Measurements from ENCODE around the gene TTC17.
"Not testable (repeated sequence)": the region's sequence is repeated elsewhere in the genome, so short reads cannot be mapped to it uniquely, and the experiment has no call there.

Gene TTC17

DNA sequence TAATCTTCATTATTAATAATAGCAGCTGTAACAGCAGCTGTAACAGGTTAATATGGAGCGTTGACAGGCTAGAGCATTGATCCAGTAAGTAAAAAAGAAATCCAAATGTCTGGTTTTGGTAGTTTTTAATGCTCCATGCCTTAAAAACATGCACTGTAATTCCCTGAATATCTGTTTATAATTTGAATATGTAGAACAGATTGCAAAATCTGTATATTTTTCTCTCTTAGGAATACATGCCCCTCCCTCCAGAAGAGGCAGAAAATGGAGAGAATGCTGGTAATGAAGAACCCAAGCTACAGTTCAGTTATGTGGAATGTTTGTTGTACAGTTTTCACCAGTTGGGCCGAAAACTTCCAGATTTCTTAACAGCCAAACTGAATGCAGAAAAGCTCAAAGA, 30.2 kb upstream of the TTC17 start:
- no peaks in the 10 kb centered on the region for H3K27me3 ChIP-seq (replicated peaks)
- H3K36me3 ChIP-seq (replicated peaks): peaks cover 54% of the 10 kb centered on the region
- DNase-seq: no peak
- H3K27ac ChIP-seq: peak overlapping the region; percentile 16
- in situ Hi-C loops (cut with HindIII; ENCODE audit: low pct_ligation_motif_present, low sequenced_read_pairs): no loop called here
- TF ChIP-seq, protein P1, sequence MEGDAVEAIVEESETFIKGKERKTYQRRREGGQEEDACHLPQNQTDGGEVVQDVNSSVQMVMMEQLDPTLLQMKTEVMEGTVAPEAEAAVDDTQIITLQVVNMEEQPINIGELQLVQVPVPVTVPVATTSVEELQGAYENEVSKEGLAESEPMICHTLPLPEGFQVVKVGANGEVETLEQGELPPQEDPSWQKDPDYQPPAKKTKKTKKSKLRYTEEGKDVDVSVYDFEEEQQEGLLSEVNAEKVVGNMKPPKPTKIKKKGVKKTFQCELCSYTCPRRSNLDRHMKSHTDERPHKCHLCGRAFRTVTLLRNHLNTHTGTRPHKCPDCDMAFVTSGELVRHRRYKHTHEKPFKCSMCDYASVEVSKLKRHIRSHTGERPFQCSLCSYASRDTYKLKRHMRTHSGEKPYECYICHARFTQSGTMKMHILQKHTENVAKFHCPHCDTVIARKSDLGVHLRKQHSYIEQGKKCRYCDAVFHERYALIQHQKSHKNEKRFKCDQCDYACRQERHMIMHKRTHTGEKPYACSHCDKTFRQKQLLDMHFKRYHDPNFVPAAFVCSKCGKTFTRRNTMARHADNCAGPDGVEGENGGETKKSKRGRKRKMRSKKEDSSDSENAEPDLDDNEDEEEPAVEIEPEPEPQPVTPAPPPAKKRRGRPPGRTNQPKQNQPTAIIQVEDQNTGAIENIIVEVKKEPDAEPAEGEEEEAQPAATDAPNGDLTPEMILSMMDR (IDR thresholded peaks at IDR 0.05; ENCODE audit: low read depth, low read length, missing control alignments): no peak
- H3K4me3 ChIP-seq (ENCODE audit: low read depth, low read length): no peak overlapping the region

DNA sequence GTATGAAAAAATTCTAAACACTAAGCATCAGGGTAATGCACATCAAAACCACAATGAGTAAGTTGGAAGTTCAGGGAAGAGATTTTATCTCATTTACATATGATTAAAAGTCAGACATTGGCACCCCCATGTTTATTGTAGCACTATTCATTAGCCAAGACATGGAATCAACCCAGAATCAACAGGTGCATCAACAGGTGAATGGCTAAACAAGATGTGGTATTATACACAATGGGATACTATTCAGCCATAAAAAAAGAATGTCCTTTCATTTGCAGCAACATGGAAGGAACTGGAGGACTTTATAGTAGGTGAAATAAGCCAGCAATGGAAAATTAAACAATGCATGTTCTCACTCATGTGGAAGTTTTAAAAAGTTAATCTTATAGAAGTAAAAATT, 17.6 kb upstream of the TTC17 start:
- Histone ChIP-seq H3K36me3 (replicated peaks) (peaks cover 12% of the 10 kb centered on the region), H3K27me3 (replicated peaks) (no peaks in the 10 kb centered on the region), H3K4me3 (ENCODE audit: low read depth, low read length) (no peak overlapping the region), H3K27ac (no peak overlapping the region)
- in situ Hi-C loops (cut with HindIII; ENCODE audit: low pct_ligation_motif_present, low sequenced_read_pairs): no loop called here
- TF ChIP-seq, protein P1 (IDR thresholded peaks at IDR 0.05; ENCODE audit: low read depth, low read length, missing control alignments): no peak
- DNase-seq: no peak

DNA sequence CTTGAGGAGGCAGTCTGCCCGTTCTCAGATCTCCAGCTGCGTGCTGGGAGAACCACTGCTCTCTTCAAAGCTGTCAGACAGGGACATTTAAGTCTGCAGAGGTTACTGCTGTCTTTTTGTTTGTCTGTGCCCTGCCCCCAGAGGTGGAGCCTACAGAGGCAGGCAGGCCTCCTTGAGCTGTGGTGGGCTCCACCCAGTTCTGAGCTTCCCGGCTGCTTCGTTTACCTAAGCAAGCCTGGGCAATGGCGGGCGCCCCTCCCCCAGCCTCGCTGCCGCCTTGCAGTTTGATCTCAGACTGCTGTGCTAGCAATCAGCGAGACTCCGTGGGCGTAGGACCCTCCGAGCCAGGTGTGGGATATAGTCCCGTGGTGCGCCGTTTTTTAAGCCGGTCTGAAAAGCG, 7.3 kb upstream of the TTC17 start:
- H3K4me3 ChIP-seq (ENCODE audit: low read depth, low read length); H3K27me3 ChIP-seq (replicated peaks); H3K27ac ChIP-seq; H3K36me3 ChIP-seq (replicated peaks); DNase-seq; in situ Hi-C loops (cut with HindIII; ENCODE audit: low pct_ligation_motif_present, low sequenced_read_pairs): not testable (repeated sequence)

DNA sequence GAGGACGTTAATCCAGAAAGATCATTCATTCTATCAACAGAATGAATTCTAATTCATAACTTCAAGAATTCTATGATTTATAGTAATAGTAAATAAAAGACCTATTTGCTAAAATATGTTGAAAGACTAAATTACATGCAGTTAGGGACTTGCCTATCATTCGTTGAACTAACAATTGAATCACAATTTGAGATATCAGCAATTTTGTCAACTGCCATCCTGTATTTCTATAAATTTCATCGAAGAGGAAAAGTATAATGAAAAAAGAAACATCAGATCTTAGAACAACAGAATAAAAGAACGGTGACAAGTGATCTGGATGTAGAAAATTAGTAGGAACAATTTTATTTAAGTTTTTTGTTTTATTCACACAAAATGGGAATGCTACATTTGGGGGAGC, 4.4 kb upstream of the TTC17 start:
- Histone ChIP-seq H3K36me3 (replicated peaks) (peaks cover 3% of the 10 kb centered on the region), H3K4me3 (ENCODE audit: low read depth, low read length) (no peak overlapping the region), H3K27me3 (replicated peaks) (no peaks in the 10 kb centered on the region), H3K27ac (no peak overlapping the region)
- TF ChIP-seq, protein P1 (IDR thresholded peaks at IDR 0.05; ENCODE audit: low read depth, low read length, missing control alignments): no peak
- no peak for DNase-seq
- in situ Hi-C loops (cut with HindIII; ENCODE audit: low pct_ligation_motif_present, low sequenced_read_pairs): no loop called here

DNA sequence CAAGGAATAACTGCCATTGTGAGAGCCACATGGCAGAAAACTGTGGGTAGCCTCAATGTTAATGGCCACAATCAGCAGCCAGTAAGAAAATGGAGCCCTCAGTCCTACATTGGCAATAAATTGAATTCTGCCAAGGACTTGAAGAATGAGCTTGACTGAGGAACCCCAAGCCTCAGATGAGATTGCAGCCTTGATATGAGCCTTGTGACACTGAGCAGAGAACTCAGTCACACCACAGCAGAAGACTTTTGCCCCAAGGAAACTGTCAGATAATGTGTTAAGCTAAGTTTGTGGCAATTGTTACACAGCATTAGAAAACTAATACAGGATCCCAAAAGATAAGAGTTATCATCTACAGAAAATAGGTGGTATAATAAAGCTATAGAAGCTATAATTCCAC, 2.4 kb upstream of the TTC17 start:
- no peak for DNase-seq
- peaks cover 3% of the 10 kb centered on the region for H3K36me3 ChIP-seq (replicated peaks)
- no peak overlapping the region for H3K27ac ChIP-seq
- H3K4me3 ChIP-seq (ENCODE audit: low read depth, low read length): no peak overlapping the region
- TF ChIP-seq, protein P1 (IDR thresholded peaks at IDR 0.05; ENCODE audit: low read depth, low read length, missing control alignments): no peak
- no peaks in the 10 kb centered on the region for H3K27me3 ChIP-seq (replicated peaks)
- in situ Hi-C loops (cut with HindIII; ENCODE audit: low pct_ligation_motif_present, low sequenced_read_pairs): no loop called here

DNA sequence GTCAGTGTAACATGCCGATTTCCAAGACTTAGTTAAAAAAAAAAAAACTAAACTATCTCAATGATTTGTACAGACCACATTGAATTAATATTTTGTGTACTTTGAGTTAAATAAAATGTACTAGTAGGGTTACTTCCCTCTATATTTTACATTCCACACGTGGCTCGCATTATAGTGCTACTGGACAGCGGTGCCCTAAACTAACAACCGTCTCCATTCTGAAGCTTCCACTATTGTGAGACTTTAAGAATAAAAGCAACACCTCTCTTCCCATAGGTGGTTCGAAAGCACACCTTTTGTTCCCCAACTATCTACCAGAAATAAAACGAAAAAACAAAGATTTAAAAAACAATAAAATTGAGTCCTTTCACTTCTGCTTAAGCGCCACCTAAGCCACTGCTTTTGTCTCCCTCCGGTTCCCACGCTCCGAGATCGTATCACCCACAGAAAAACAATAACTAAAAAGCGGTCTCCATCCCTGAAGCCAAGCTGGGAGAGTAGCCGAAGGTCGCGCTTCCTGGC, 380 bp upstream of the TTC17 start:
- Histone ChIP-seq H3K27ac (peak overlapping the region; percentile 90), H3K36me3 (replicated peaks) (peaks cover 3% of the 10 kb centered on the region), H3K27me3 (replicated peaks) (no peaks in the 10 kb centered on the region), H3K4me3 (ENCODE audit: low read depth, low read length) (peak overlapping the region; percentile 98)
- TF ChIP-seq, protein P1 (IDR thresholded peaks at IDR 0.05; ENCODE audit: low read depth, low read length, missing control alignments): no peak
- no peak for DNase-seq
- in situ Hi-C loops (cut with HindIII; ENCODE audit: low pct_ligation_motif_present, low sequenced_read_pairs): no loop called here
